Fibroblast of mammary gland (primary cell): ENCODE measurements around the gene KIAA0232.
A peak's percentile ranks its signal among the peaks of the same experiment; 100 is the strongest.

Experiments used
- DNase-seq: peaks from one replicate; pipeline ENCODE4 v3.0.0-alpha.2; 2010; ENCODE audit warnings: low read depth
- H3K4me3 ChIP-seq: 2 replicates; pipeline ENCODE4 v1.5.1; 2011; ENCODE audit warnings: low read depth, mild to moderate bottlenecking, low read length, moderate library complexity; ENCODE audit not compliant: control insufficient read depth
- CTCF ChIP-seq: conservative IDR thresholded peaks from 2 replicates; pipeline ENCODE4 v1.5.1; 2011; ENCODE audit warnings: low read depth, low read length, inconsistent platforms; ENCODE audit not compliant: control insufficient read depth, insufficient read depth

The KIAA0232 gene

GRCh38 chr4:6892190-6892908, 109.8 kb downstream of the KIAA0232 start:
- no peak overlapping the region for H3K4me3 ChIP-seq
- peak; percentile 72 for DNase-seq
- TF ChIP-seq CTCF = no peak

- no peak for TF ChIP-seq CTCF
- no peak overlapping the region for H3K4me3 ChIP-seq
- no peak for DNase-seq
Measured at GRCh38 chr4:6892909-6893202, 110.3 kb downstream of the KIAA0232 start.

GRCh38 chr4:6893449-6894085, 111.0 kb downstream of the KIAA0232 start:
- no peak overlapping the region for H3K4me3 ChIP-seq
- no peak for TF ChIP-seq CTCF
- no peak for DNase-seq

GRCh38 chr4:6894086-6894478, 111.6 kb downstream of the KIAA0232 start:
- TF ChIP-seq CTCF = no peak
- no peak for DNase-seq
- no peak overlapping the region for H3K4me3 ChIP-seq

- no peak for DNase-seq
- H3K4me3 ChIP-seq = no peak overlapping the region
- no peak for TF ChIP-seq CTCF
Measured at GRCh38 chr4:6894528-6895498, 112.3 kb downstream of the KIAA0232 start.

- no peak for DNase-seq
- no peak for TF ChIP-seq CTCF
Measured at GRCh38 chr4:6896035-6896434, 113.5 kb downstream of the KIAA0232 start.

More at GRCh38 chr4:6896035-6896434, 113.5 kb downstream of the KIAA0232 start:
- H3K4me3 ChIP-seq = no peak overlapping the region
